ENCODE measurements around the gene HK2. TPM values are rescaled to one million over a fixed set of nuclear protein-coding genes. Genes with fewer than 3 reads are reported as not detected.
"Not testable (repeated sequence)": the region's sequence is repeated elsewhere in the genome, so short reads cannot be mapped to it uniquely, and the experiment has no call there.

HK2 gene
- total and polyA plus RNA-seq, 2 of the 4 experiments (the other 2 are of a cell fraction): 17.4 to 20.9 TPM

GRCh38 chr2:74855114-74855707 is 21.3 kb downstream of the HK2 start:
- H2BK20ac ChIP-seq (ENCODE audit: low read depth, low read length); DNase-seq; H4K5ac ChIP-seq (ENCODE audit: low read depth, low read length); H3K56ac ChIP-seq (ENCODE audit: extremely low read depth, insufficient read depth, low read length); H3K4me3 ChIP-seq (ENCODE audit: insufficient read depth, low read depth, low read length); CTCF ChIA-PET; ATAC-seq (ENCODE audit: low read depth); H4K91ac ChIP-seq (ENCODE audit: insufficient read depth, low read depth, low read length); dilution Hi-C loops (cut with HindIII; ENCODE audit: low sequenced_read_pairs, unreplicated experiment); H3K9me3 ChIP-seq (ENCODE audit: control insufficient read depth, insufficient read depth, low read length); H2AFZ ChIP-seq (replicated peaks; ENCODE audit: low read length, poor library complexity); H3K4ac ChIP-seq (ENCODE audit: low read depth, low read length); POLR2A ChIA-PET (ENCODE audit: unreplicated experiment); H3K4me2 ChIP-seq (ENCODE audit: low read depth, low read length); H2BK5ac ChIP-seq (ENCODE audit: low read depth, low read length, poor library complexity, severe bottlenecking); H2AK5ac ChIP-seq (ENCODE audit: low read depth, low read length); intact Hi-C loops (cut with micrococcal nuclease); H3K18ac ChIP-seq (ENCODE audit: low read depth, low read length); H2AK9ac ChIP-seq (replicated peaks; ENCODE audit: low read depth, low read length, poor library complexity); H3K9ac ChIP-seq (ENCODE audit: low read depth, low read length); H2BK120ac ChIP-seq (ENCODE audit: low read depth, low read length); BruUV-seq (replicated peaks); H3K27ac ChIP-seq (ENCODE audit: insufficient read depth, low read length); H2BK15ac ChIP-seq (ENCODE audit: low read depth, low read length); H3K23ac ChIP-seq (ENCODE audit: low read depth, low read length); H3K27me3 ChIP-seq (ENCODE audit: control insufficient read depth, insufficient read depth, low read length); H4K8ac ChIP-seq (ENCODE audit: low read depth in 2 of 2, low read length in 2 of 2); H3K14ac ChIP-seq (replicated peaks; ENCODE audit: low read depth, low read length): not testable (repeated sequence)
- Histone ChIP-seq H3K79me1 (ENCODE audit: low read depth in 1 of 2, low read length in 2 of 2) (peaks cover 51 to 78% of the 10 kb centered on the region in 2 experiments), H3K4me1 (ENCODE audit: control insufficient read depth, insufficient read depth, low read length) (peaks cover 19% of the 10 kb centered on the region), H3K9me1 (ENCODE audit: insufficient read depth, low read length) (peaks cover 21% of the 10 kb centered on the region), H3K36me3 (ENCODE audit: control insufficient read depth, insufficient read depth, low read length) (peaks cover 27% of the 10 kb centered on the region), H4K20me1 (ENCODE audit: insufficient read depth, low read length) (peaks cover 24% of the 10 kb centered on the region)
- WGBS, 2 experiments (ENCODE audit: extremely low coverage in 2 of 2, insufficient read length in 1 of 2): no CpG with 5 or more reads among the region's 16 CpGs
- in situ Hi-C loops (cut with MboI; ENCODE audit: low sequenced_read_pairs): loop anchor here (25.0 kb wide), 1 partner anchor 368 kb away; the partner anchor contains the start of genes CCDC142, LBX2 and TTC31

Measured in IMR-90 (cell line).